Bronchial epithelial cell (primary cell): Measurements from ENCODE around the gene CHI3L2. TPM values are rescaled to one million over a fixed set of nuclear protein-coding genes. Genes with fewer than 3 reads are reported as not detected.

Experiments
- DNase-seq: peaks from one replicate; pipeline ENCODE4 v3.0.0-alpha.2; 2010; ENCODE audit warnings: low read depth
- FAIRE-seq: peaks from 2 replicates; lab custom pipeline; 2011; peaks lifted over from hg19 to GRCh38; lab: Jason Lieb, UNC
- H3K27me3 ChIP-seq: 2 replicates; pipeline ENCODE4 v1.5.1; 2011; ENCODE audit warnings: low read length; ENCODE audit not compliant: control insufficient read depth, insufficient read depth
- H3K36me3 ChIP-seq: 2 replicates; pipeline ENCODE4 v1.5.1; 2011; ENCODE audit warnings: low read length; ENCODE audit not compliant: control insufficient read depth, insufficient read depth
- H3K4me3 ChIP-seq: 2 replicates; pipeline ENCODE4 v1.5.1; 2011; ENCODE audit warnings: mild to moderate bottlenecking, low read depth, low read length, control low read depth
- CTCF ChIP-seq: IDR thresholded peaks from 2 replicates; pipeline ENCODE4 v1.5.1; 2011; ENCODE audit warnings: mild to moderate bottlenecking, moderate library complexity, low read length, control low read depth, inconsistent platforms; ENCODE audit not compliant: insufficient read depth, severe bottlenecking
- total RNA-seq: library from RNA; depleted of rRNA; stranded (reverse); fragments of >200 nt; gene quantifications from 2 replicates; pipeline ENCODE4 v1.2.1, GENCODE V29; 2014

Gene CHI3L2
- total RNA-seq, 1 donor from 2014 or later: not detected

- Histone ChIP-seq H3K4me3 (no peak overlapping the region), H3K27me3 (no peaks in the 10 kb centered on the region), H3K36me3 (no peaks in the 10 kb centered on the region)
- DNase-seq: no peak
- TF ChIP-seq CTCF: no peak
- no peak for FAIRE-seq
Observed at GRCh38 chr1:111216751-111217150, 10.8 kb upstream of the CHI3L2 start.

DNA sequence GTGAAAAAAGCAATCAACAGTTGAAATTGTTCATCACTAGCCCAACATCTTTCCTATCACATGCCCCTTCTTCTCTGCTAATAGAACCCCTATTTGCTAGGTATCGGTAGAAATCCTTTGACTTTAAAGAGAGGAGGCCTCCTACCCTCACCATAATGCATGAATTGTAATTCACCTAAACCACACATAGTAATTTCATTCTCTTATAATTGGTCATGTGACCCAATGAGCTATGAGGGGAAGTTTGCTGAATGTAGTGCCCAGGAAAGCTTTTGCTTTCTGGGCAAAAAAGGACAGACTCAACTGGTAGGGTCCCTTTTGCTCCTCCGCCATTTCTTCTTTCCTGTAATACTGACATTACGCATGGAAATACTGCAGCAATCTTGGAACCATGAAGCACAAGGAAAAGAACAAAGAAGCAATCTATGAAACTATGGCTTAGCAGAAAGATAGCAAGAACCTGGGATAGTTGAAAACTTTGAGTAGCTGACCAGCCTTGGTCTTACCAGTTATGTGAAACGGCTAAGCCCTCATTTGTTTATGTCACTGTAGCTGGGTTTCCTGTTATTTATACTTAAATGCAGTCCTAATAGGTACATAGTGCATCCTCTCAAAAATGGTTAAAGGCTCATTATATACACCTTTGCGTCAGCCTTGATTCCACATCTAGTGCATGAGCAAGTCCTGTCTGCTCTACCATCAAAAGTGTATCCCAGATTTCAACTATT lies 10.2 kb upstream of the CHI3L2 start:
- no peak for TF ChIP-seq CTCF
- H3K27me3 ChIP-seq: no peaks in the 10 kb centered on the region
- H3K36me3 ChIP-seq: no peaks in the 10 kb centered on the region
- H3K4me3 ChIP-seq: no peak overlapping the region
- DNase-seq (no peak), FAIRE-seq (no peak)

GRCh38 chr1:111218701-111219556 lies 8.6 kb upstream of the CHI3L2 start:
- Histone ChIP-seq H3K36me3 (no peaks in the 10 kb centered on the region), H3K27me3 (no peaks in the 10 kb centered on the region), H3K4me3 (no peak overlapping the region)
- FAIRE-seq: no peak
- no peak for DNase-seq
- no peak for TF ChIP-seq CTCF

DNA sequence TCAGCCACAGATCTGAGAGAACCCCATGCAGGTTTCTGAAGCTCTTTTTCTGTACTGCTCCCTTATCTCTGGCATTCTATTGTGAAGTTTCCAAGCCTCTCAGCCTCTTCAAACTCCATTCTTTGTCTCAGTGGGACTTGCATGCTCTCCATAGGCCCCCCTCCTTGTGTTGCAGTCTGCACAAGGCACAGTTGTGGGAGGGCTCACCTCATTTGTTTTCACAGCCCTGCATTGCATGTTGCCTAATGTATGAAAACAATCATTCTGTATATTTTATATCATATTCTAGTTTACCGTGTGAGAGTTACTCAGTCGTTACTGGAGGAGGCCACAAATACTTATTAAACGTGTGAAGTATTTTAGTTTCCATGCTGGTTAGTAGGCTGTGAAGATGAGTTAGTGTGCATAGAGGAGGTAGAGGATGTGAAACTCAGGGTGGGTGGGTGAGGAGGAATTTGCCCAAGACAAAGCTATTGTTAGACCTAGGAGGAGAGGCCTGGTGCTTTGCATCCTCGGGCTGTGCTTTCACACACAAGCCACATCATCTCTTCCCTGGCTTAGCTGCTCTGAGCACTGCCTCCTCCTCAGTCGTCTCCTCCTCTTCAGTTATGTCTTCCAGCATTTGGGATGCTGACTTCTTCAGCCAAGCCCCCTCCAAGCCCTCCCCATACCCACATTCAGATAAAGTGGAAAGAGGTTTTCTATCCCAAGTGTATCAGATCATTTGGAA lies 7.8 kb upstream of the CHI3L2 start:
- Histone ChIP-seq H3K27me3 (no peaks in the 10 kb centered on the region), H3K36me3 (no peaks in the 10 kb centered on the region), H3K4me3 (no peak overlapping the region)
- no peak for TF ChIP-seq CTCF
- FAIRE-seq (no peak), DNase-seq (no peak)

DNA sequence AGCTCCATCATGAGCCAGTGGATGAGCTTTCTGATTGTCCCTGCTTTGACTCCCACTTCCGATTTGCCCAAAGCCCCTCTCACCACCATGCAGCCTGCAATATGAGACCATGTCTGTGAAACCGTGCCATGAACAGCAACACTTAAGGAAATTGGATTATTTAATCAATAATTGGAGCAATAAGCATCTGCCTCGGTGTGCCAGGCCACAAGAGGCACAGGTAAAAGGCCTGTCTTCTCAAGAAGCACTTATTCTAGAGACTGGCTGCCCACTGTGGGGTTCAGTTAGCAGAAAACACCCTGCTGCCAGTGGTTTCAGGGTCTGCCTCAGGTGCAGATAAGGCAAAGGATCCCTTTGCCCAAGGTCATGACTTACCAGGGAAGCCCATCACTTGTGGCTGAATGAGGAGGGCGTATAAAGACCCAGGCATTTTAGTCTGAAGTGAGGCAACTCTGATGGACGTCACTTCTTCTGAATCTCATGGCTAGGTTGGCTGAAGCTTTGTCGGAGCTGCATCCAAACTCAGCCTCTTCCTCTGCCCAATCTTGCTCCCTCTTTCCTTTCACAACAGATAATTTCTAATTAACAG lies 7.1 kb upstream of the CHI3L2 start:
- FAIRE-seq: no peak
- DNase-seq: no peak
- no peak for TF ChIP-seq CTCF
- Histone ChIP-seq H3K4me3 (no peak overlapping the region), H3K36me3 (no peaks in the 10 kb centered on the region), H3K27me3 (no peaks in the 10 kb centered on the region)
